ENCODE results near the gene ABCC4. TPM values are rescaled to one million over a fixed set of nuclear protein-coding genes. Genes with fewer than 3 reads are reported as not detected.

The ABCC4 gene
- total RNA-seq, 6 experiments from 2014 or later = 24.7 to 28.4 (median 26.0) TPM

GRCh38 chr13:95226476-95226875 lies 74.8 kb downstream of the ABCC4 start:
- Mint-ChIP-seq H3K9me3 (no peaks in the 10 kb centered on the region), H3K4me1 (ENCODE audit: low read depth) (no peaks in the 10 kb centered on the region), H3K4me3 (no peak overlapping the region), H3K27ac (no peak overlapping the region), H3K27me3 (ENCODE audit: insufficient read depth) (no peaks in the 10 kb centered on the region; the same call in 1 of the 2 replicates), H3K36me3 (ENCODE audit: low read depth) (no peaks in the 10 kb centered on the region)
- DNase-seq = no peak
- TF ChIP-seq CTCF (IDR thresholded peaks at IDR 0.05) = no peak

GRCh38 chr13:95226050-95226449 lies 75.2 kb downstream of the ABCC4 start:
- Mint-ChIP-seq H3K4me3 (no peak overlapping the region), H3K9me3 (no peaks in the 10 kb centered on the region), H3K36me3 (ENCODE audit: low read depth) (no peaks in the 10 kb centered on the region), H3K27ac (no peak overlapping the region), H3K4me1 (ENCODE audit: low read depth) (no peaks in the 10 kb centered on the region), H3K27me3 (ENCODE audit: insufficient read depth) (no peaks in the 10 kb centered on the region; the same call in 1 of the 2 replicates)
- no peak for TF ChIP-seq CTCF (IDR thresholded peaks at IDR 0.05)
- DNase-seq = no peak

GRCh38 chr13:95224064-95224463 lies 77.2 kb downstream of the ABCC4 start:
- TF ChIP-seq CTCF (IDR thresholded peaks at IDR 0.05) = no peak
- H3K4me1 Mint-ChIP-seq (ENCODE audit: low read depth) = peaks cover 6% of the 10 kb centered on the region; the same call in 1 of the 2 replicates
- no peak overlapping the region for H3K27ac Mint-ChIP-seq
- no peaks in the 10 kb centered on the region for H3K9me3 Mint-ChIP-seq
- no peaks in the 10 kb centered on the region; the same call in 1 of the 2 replicates for H3K27me3 Mint-ChIP-seq (ENCODE audit: insufficient read depth)
- H3K36me3 Mint-ChIP-seq (ENCODE audit: low read depth) = no peaks in the 10 kb centered on the region
- no peak for DNase-seq
- no peak overlapping the region for H3K4me3 Mint-ChIP-seq

GRCh38 chr13:95222733-95223018 lies 78.6 kb downstream of the ABCC4 start:
- no peak for DNase-seq
- peaks cover 12% of the 10 kb centered on the region; the same call in 1 of the 2 replicates for H3K4me1 Mint-ChIP-seq (ENCODE audit: low read depth)
- H3K27ac Mint-ChIP-seq = no peak overlapping the region
- TF ChIP-seq CTCF (IDR thresholded peaks at IDR 0.05) = no peak
- no peaks in the 10 kb centered on the region for H3K9me3 Mint-ChIP-seq
- no peaks in the 10 kb centered on the region for H3K36me3 Mint-ChIP-seq (ENCODE audit: low read depth)
- H3K27me3 Mint-ChIP-seq (ENCODE audit: insufficient read depth) = no peaks in the 10 kb centered on the region; the same call in 1 of the 2 replicates
- H3K4me3 Mint-ChIP-seq = no peak overlapping the region

GRCh38 chr13:95221971-95222732 lies 79.1 kb downstream of the ABCC4 start:
- H3K9me3 Mint-ChIP-seq = no peaks in the 10 kb centered on the region
- DNase-seq = no peak
- no peak overlapping the region for H3K27ac Mint-ChIP-seq
- peaks cover 12% of the 10 kb centered on the region; the same call in 1 of the 2 replicates for H3K4me1 Mint-ChIP-seq (ENCODE audit: low read depth)
- TF ChIP-seq CTCF (IDR thresholded peaks at IDR 0.05) = no peak
- H3K36me3 Mint-ChIP-seq (ENCODE audit: low read depth) = no peaks in the 10 kb centered on the region
- no peak overlapping the region for H3K4me3 Mint-ChIP-seq
- no peaks in the 10 kb centered on the region; the same call in 1 of the 2 replicates for H3K27me3 Mint-ChIP-seq (ENCODE audit: insufficient read depth)

Measured in HFFc6 (cell line).